Activated CD8-positive, alpha-beta memory T cell treated with anti-CD3 and anti-CD28 coated beads for 36 hours (primary cell): Measurements from ENCODE around the gene PHLDB3. TPM values are rescaled to one million over a fixed set of nuclear protein-coding genes. Genes with fewer than 3 reads are reported as not detected.
"Not testable (repeated sequence)": the region's sequence is repeated elsewhere in the genome, so short reads cannot be mapped to it uniquely, and the experiment has no call there.

Experiments used
- CTCF ChIA-PET: fragments of 350-600 bp; sonication (Branson Sonifier 250); formaldehyde crosslinking; loops from one replicate; lab custom pipeline; 2021; ENCODE audit warnings: antibody characterized with exemption; lab: Charles Lee
- POLR2A ChIA-PET: fragments of 350-600 bp; sonication (Branson Sonifier 250); formaldehyde crosslinking; loops from one replicate; lab custom pipeline; 2021; ENCODE audit warnings: antibody characterized with exemption; lab: Charles Lee
- total RNA-seq, 2 experiments: library from RNA; stranded (reverse); gene quantifications; one replicate each; pipeline ENCODE4 v1.2.3, GENCODE V29; 2021

The PHLDB3 gene
- 10 to 100 TPM; 13.4 to 14.5 TPM for total RNA-seq

DNA sequence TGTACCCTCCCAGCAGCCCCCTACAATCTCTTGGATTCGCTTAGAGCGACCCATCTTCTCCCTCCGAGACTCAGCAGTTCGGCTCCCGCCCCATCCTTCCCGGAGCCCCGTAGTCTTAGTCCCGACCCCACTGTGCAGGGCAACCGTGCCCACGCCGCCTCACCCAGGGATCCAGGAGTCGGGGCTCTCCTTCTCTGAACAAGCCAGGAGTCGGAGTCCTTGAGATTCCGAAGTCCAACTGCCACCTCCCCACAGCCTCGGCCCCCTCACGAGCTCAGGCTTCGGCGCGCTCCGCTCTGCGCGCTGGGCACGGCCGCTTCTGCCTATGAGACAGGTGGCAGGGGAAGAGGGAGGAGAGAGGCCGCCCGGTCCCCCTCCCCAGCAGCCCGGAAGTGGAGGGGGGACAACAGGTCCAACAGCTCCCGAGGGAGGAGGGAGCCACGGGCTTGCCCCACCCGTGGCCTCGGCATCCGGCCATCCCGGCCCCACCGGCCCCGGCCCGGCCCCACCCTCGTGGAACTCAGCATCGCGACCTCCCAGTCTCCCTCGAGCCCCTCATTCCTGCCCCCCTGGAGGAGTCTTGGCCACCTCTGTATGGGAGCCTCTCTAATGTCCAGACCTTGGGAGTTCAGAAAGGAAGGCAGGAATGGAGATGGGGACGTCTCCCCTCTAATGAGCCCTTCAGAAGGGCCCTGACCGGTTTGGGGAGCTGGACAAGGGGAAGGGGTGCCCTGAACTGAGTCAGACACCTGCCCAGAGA, at the start of gene PHLDB3:
TSS of gene PHLDB3 (minus strand) at position 321 of the 760 bp plus-strand sequence. CDS start 628 bp downstream, outside the sequence.
- CTCF ChIA-PET, result interaction anchor here (0.7 to 4.3 kb wide), 9 partner anchors 9 to 91 kb away, joined by 3 to 20 read pairs (median 5); partner anchors contain the start of genes IRGQ and ZNF575
- POLR2A ChIA-PET, result interaction anchor here (0.6 to 1.9 kb wide), 6 partner anchors 28 to 249 kb away, joined by 3 to 15 read pairs (median 4); partner anchors contain the start of genes IRGQ, ZNF575 and ZNF576

DNA sequence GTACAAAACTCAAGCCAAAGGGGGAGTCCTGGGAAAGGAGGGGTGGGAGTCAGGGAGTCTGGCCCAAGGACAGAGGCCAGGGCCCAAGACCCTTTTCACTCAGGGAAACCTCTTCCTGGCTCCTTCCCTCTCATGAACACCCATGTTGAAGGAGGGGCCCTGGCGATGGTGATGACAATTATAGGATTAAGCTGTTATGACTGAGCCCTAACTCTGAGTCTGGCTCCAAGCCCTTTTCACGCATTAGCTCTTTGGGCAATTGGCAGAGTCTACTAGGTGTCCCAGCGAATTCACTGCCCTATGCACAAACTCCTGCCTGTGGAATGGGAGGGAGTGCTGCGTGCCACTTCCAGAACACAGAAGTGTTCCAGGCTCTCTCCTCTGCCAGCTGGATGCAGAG, 49.1 kb upstream of the PHLDB3 start:
- CTCF ChIA-PET, result interaction anchor here (0.7 to 2.5 kb wide), 4 partner anchors 26 to 106 kb away, joined by 3 to 27 read pairs (median 10); partner anchors contain the start of genes IRGQ and ZNF576
- POLR2A ChIA-PET, result interaction anchor here (0.6 kb wide), 1 partner anchor 26 kb away, joined by 3 read pairs; no protein-coding TSS in a partner anchor

DNA sequence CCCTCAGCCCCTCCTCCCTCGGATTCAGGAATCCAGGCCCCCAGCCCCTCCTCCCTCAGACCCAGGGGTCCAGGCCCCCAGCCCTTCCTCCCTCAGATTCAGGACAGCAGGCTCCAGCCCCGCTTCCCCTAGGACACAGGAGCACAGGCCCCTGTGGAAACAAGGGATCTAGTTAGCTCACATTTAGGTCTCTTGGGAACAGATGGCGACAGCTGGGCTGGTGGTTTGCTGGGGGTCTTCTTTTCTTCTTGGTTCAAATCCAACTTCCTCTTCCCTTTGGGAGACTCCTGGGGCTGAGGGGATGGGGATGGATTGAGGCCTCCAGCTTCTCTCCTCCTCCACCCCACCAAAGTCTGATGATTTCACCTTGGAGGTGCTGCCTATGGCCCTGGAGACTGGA, 48.1 kb upstream of the PHLDB3 start:
- ChIA-PET POLR2A (no interaction called here), CTCF (interaction anchor here (1.4 to 1.8 kb wide), 2 partner anchors 25 to 42 kb away, joined by 3 to 4 read pairs; no protein-coding TSS in a partner anchor)

DNA sequence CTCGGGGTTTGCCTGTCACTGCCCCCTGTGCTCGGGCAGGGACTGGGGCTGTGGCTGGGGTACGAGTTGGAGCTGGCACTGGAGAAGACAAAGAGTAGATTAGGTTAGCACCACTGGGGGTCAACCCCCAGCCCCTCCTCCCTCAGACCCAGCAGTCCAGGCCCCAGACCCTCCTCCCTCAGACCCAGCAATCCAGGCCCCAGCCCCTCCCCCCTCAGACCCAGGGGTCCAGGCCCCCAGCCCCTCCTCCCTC, 47.6 kb upstream of the PHLDB3 start:
- POLR2A ChIA-PET, result no interaction called here
- CTCF ChIA-PET, result interaction anchor here (1.4 to 1.7 kb wide), 2 partner anchors 19 to 42 kb away, joined by 3 to 5 read pairs; no protein-coding TSS in a partner anchor

DNA sequence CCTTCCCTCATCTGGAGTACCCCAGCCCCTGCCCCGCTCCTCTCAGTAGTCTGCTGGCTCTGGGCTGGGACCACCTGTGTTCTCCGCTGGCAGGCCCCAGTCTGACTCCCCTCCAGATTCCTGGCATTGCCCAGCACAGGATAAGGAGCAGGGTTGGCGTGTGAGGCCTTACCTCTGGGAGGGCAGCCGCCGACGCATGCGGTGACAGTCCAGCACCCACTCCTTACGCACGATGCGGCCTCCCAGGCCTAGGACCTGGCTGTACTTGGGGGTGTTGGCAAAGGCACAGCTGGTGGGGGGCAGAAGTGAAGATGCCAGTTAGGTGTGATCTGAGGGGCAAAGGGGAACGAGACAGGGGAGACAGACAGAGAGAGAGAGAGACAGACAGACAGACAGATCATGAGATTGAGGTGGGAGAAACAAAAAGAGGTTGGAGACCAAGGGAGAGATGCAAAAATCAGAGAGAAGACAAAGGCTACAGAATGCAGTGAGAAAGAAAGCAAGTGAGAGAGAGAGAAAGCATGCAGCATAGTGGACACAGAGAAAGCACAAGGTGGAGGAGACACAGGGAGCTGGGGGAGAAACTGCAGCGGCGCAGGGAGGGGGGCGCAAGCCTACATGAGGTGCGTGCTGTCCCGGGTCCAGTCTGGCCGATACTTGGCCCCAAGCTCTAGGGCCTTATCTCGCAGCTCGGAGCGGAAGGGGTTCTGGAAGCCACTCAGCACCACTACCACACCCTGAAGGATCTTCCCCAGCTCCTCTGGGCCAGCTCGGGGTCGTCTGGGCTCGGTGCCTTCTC, 47.1 kb upstream of the PHLDB3 start:
- ChIA-PET CTCF (interaction anchor here (1.4 to 1.7 kb wide), 2 partner anchors 19 to 43 kb away, joined by 3 to 5 read pairs; no protein-coding TSS in a partner anchor), POLR2A (no interaction called here)

DNA sequence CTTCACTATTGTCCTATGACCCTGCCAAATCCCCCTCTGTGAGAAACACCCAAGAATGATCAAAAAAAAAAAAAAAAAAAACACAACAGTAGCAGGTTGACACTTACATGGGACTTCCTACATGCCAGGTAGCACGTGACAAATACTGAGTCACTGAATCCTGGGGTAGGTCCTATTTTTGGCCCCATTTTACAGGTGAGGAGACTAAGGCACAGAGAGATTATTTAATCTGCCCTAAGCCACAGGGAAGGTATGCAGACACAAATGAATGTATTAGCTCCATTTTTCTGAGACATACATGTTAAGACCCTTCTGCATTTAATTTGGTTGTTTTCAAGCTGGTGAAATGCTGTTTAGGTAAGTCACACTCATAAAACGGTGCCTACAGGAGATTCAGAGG, 44.2 kb upstream of the PHLDB3 start:
- ChIA-PET CTCF (interaction anchor here (0.7 kb wide), 1 partner anchor 13 kb away, joined by 4 read pairs; no protein-coding TSS in a partner anchor), POLR2A (no interaction called here)

DNA sequence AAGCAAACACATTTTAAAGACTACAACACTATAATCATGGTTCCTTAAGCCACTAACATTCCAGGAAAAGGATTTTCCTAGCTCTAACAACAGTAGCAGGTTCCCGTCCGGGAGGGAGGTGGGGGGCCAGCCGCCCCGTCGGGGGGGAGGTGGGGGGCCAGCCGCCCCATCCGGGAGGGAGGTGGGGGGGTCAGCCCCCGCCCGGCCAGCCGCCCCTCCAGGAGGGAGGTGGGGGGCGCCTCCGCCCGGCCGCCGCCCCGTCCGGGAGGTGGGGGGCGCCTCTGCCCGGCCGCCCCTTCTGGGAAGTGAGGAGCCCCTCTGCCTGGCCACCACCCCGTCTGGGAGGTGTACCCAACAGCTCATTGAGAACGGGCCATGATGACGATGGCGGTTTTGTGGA, 43.4 kb upstream of the PHLDB3 start:
- CTCF ChIA-PET, POLR2A ChIA-PET: not testable (repeated sequence)

DNA sequence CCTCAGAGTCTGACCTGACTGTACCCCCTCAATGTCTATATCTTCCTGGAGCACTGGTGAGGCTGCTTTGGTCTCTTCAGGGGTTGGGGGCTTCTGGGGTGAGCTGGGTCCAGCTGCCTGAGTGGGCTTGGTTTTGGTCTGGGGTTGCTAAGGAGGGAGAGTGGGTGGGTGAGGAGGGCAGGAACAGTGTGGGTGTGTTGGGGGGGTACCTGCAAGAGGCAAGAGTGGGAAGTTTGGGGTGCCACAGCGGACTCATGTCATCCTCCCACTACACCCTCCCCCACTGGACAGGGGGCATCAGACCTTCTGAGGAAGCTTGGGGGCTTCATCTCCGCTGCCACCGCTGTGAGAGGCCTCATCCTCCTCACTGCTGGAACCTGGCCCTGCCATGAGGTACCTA, 42.0 kb upstream of the PHLDB3 start:
- POLR2A ChIA-PET, result no interaction called here
- CTCF ChIA-PET, result interaction anchor here (0.9 kb wide), 1 partner anchor 14 kb away, joined by 3 read pairs; the partner anchor contains the start of gene ZNF575

DNA sequence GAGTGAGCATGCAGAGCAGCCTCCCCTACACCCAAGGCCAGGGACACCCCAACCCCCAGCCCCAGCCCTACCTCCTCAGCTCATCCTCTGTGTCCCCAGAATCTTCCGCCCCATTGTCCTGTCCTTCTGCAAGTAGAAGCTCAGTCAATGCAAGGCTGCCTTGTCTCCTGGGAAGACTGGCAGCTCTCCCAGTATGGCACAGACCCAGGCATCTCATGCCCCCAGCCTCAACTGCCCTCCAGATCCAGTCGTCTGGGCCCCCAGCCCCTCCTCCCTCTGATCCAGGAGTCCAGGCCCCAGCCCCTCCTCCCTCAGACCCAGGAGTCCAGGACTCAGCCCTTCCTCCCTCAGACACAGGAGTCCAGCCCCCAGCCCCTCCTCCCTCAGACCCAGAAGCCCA, 41.4 kb upstream of the PHLDB3 start:
- ChIA-PET POLR2A (no interaction called here), CTCF (no interaction called here)

DNA sequence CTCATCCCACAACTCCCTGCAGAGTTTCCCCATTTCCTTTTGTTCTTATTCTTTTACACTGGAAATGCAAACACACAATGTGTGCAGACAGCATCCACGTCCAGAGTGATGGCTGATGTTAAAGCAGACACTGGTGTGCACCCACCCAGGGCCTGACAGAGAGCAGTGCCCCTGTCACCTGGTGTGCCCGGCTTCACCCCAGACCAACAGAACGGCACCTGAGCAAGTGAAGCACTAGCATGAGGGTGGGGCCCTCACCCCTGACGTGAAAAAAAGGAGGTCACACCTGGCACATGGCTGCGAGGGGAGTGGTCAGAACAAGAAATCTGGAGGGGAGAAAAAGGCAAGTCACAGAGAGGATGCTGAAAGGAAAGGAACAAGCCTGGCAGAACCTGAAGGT, 40.7 kb upstream of the PHLDB3 start:
- ChIA-PET POLR2A (no interaction called here), CTCF (interaction anchor here (0.6 kb wide), 1 partner anchor 91 kb away, joined by 3 read pairs; no protein-coding TSS in a partner anchor)

DNA sequence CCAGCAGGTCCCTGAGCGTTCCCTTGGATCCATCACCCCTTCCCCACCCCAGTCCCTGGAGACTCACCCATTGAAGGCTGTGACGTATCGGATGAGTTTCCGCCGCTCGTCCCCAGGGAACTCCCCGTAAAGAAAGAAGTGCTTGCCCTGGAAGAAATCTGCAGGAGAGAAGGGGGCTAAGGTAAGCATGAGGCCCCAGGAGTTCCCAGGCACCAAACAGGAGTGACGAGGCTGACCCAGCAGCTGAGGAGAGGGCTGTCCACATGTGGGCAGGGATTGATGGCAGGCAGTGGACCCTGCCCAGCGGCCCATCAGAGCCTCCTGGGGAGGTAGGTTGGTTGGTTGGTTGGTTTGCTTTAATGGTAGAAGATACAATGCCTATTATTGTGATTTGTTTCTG, 39.5 kb upstream of the PHLDB3 start:
- CTCF ChIA-PET, result no interaction called here

DNA sequence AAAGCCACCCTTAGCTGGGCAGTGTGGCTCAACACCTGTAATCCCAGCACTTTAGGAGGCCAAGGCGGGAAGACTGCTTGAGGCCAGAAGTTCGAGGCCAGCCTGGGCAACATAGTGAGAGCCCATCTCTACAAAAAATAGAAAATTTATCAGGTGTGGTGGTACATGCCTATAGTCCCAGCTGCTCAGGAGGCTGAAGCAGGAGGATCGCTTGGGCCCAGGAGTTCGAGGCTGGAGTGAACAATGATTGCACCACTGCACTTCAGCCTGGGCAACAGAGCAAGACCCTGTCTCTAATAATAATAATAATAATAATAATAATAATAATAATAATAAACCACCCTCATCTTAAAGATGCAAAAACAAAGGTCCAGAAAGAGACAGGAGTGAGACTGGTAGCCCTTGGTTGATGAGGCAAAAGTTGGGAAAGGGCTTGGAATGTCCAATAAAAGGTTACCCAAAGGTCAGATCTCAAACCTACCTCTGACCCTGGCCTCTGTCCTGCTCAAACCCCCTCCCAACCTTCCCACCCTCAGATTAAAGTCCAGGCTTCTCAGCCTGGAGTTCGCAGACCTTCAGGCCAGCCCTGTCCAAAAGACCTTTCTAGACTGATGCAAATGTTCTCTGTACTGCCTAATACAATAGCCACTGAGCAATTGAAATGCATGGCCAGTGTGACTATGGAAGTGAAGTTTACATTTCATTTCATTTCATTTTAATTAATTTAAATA, 37.5 kb upstream of the PHLDB3 start:
- POLR2A ChIA-PET, result no interaction called here
- CTCF ChIA-PET, result no interaction called here

More for the DNA sequence above, 39.5 kb upstream of the PHLDB3 start:
- POLR2A ChIA-PET, result no interaction called here

DNA sequence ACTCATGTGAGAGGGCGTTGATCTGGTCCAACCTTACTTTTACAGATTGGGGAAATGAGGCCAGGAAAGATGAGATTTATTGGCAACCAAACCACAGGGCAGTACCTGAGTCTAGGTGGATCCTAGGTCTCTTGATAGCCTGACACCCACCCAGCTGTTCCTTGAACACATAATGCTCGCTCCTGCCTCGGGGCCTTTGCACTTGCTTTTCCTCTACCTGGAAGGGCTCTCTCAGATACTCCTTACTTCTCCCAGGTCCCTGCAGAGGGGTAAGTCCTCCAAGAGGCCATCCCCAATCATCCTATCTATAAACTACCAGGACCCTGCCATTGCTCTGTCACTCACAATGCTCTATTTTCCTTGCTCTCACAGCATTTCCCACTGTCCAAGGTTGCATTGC, 35.8 kb upstream of the PHLDB3 start:
- ChIA-PET POLR2A (no interaction called here), CTCF (no interaction called here)

DNA sequence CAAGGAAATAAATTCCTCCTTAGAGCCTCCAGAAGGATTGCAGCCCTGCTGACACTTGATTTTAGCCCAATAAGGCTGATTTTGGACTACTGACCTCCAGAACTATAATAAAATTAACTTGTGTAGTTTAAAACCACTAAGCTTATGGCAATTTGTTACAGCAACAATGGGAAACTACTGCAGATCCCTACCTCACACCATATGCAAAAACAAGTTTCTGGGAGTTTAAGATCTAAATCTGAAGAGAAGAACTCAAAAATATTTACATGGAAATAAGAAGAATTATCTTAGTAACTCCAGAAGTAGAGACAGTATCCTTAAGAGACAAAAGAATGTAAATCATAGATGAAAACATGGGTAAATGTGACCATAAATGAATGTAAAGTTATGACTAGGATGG, 34.4 kb upstream of the PHLDB3 start:
- POLR2A ChIA-PET, result no interaction called here
- CTCF ChIA-PET, result interaction anchor here (4.4 kb wide), 1 partner anchor 56 kb away, joined by 14 read pairs; no protein-coding TSS in a partner anchor

DNA sequence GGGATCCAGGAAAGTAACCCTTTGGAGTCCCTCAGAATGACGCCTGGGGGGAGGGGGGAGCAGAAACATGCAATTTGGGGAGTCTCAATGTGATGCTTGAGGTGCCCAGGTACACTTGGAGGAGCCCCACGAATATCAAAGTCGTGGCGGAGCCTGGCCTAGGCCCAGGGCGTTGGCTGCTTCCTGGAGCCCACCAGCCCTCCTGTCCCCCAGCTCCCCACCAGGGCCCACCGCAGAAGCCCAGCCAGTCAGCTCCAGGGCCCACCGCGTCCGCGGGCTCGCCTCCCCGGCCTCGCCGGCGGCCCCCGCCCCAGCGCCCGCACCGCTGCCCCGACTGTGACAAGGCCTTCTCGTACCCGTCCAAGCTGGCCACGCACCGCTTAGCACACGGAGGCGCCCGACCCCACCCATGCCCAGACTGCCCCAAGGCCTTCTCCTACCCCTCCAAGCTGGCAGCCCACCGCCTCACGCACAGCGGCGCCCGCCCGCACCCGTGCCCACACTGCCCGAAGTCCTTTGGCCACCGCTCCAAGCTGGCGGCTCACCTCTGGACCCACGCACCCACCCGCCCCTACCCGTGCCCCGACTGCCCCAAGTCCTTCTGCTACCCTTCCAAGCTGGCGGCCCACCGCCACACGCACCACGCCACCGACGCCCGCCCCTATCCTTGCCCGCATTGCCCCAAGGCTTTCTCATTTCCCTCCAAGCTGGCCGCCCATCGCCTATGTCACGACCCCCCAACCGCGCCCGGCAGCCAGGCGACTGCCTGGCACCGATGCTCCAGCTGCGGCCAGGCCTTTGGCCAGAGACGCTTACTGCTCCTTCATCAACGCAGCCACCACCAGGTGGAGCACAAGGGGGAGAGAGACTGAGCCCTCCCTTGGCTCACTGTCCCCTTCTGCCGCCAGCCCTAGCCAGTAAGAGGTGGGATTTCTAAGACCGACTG, 30.5 kb upstream of the PHLDB3 start:
- ChIA-PET POLR2A (interaction anchor here (0.7 kb wide), 1 partner anchor 60 kb away, joined by 3 read pairs; no protein-coding TSS in a partner anchor), CTCF (interaction anchor here (0.5 to 4.4 kb wide), 4 partner anchors 10 to 60 kb away, joined by 3 to 14 read pairs (median 7); no protein-coding TSS in a partner anchor)

DNA sequence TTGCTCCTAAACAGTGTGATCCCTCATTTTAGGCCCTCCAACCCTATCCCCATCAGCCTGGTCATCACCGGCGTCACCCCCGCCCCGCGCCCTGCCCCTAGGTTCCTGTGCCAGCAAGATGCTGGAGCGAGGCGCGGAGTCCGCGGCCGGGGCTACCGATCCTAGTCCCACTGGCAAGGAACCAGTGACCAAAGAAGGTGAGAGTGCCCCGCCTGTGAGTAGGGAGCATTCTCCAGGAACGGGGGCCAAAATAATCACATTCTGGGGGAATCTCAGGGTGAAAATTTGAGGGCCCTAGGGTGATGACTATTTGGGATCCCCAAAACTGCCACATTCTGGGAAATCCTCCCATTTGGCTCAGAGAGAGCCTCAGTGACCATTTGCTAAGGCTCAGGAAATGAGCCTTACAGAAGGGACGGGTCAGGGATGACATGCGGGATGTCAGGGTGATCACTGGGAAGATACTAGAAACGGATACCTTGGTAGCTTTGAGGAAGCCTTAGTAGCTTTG, 29.8 kb upstream of the PHLDB3 start:
- ChIA-PET CTCF (interaction anchor here (1.3 to 4.4 kb wide), 4 partner anchors 21 to 60 kb away, joined by 4 to 14 read pairs (median 4); partner anchors contain the start of gene PHLDB3), POLR2A (interaction anchor here (1.1 kb wide), 1 partner anchor 60 kb away, joined by 8 read pairs; no protein-coding TSS in a partner anchor)
